OCI-LY7 (cell line): Measurements from ENCODE around the gene IRGQ. TPM values are rescaled to one million over a fixed set of nuclear protein-coding genes. Genes with fewer than 3 reads are reported as not detected.
A peak's percentile ranks its signal among the peaks of the same experiment; 100 is the strongest.

Experiments used
- BruUV-seq: library from RNA; stranded (reverse); fragments of 400-500 nt; replicated peaks from 2 replicates; lab custom pipeline; 2021; lab: Mats Ljungman, UMichigan
- CTCF ChIA-PET: fragments of 300-600 bp; sonication (Branson Sonifier 250); formaldehyde crosslinking; loops from one replicate; lab custom pipeline; 2022; ENCODE audit warnings: antibody characterized with exemption; ENCODE audit not compliant: unreplicated experiment; lab: Charles Lee
- POLR2A ChIA-PET: fragments of 300-600 bp; sonication (Branson Sonifier 250); formaldehyde crosslinking; loops from one replicate; lab custom pipeline; 2022; ENCODE audit warnings: antibody characterized with exemption; lab: Charles Lee
- DNase-seq: peaks from one replicate; pipeline ENCODE4 v3.0.0-alpha.2; 2015; ENCODE audit warnings: low spot score
- H2AFZ ChIP-seq: fragments of 200-600 bp; sonication (generic), shearing (Covaris generic); 2 replicates; pipeline ENCODE4 v1.6.1; 2014; ENCODE audit warnings: mild to moderate bottlenecking, antibody characterized with exemption, low read length, moderate library complexity
- H3K27ac ChIP-seq: fragments of 200-600 bp; sonication (generic); 2 replicates; pipeline ENCODE4 v1.5.1; 2014; ENCODE audit warnings: mixed run types, low read depth, mild to moderate bottlenecking, moderate library complexity, low read length, inconsistent platforms; ENCODE audit not compliant: poor library complexity, severe bottlenecking
- H3K36me3 ChIP-seq: fragments of 200-600 bp; sonication (generic); 2 replicates; pipeline ENCODE4 v1.6.1; 2014; ENCODE audit warnings: mild to moderate bottlenecking, antibody characterized with exemption, low read length, moderate library complexity, mixed read lengths; ENCODE audit not compliant: insufficient read depth
- H3K4me1 ChIP-seq: fragments of 200-600 bp; sonication (generic); 2 replicates; pipeline ENCODE4 v1.5.1; 2014; ENCODE audit warnings: mild to moderate bottlenecking, low read length; ENCODE audit not compliant: insufficient read depth, poor library complexity, severe bottlenecking
- H3K4me2 ChIP-seq: fragments of 200-600 bp; sonication (generic); 2 replicates; pipeline ENCODE4 v1.6.1; 2014; ENCODE audit warnings: mild to moderate bottlenecking, low read length
- H3K4me3 ChIP-seq: fragments of 200-600 bp; sonication (generic); 2 replicates; pipeline ENCODE4 v1.5.1; 2014; ENCODE audit warnings: mild to moderate bottlenecking, low read depth, low read length; ENCODE audit not compliant: poor library complexity, severe bottlenecking
- H3K79me2 ChIP-seq: fragments of 200-600 bp; sonication (generic); 2 replicates; pipeline ENCODE4 v1.6.1; 2016; ENCODE audit warnings: low read depth, mild to moderate bottlenecking, low read length, moderate library complexity, mixed read lengths; ENCODE audit not compliant: insufficient read depth
- H3K9me2 ChIP-seq: fragments of 200-600 bp; sonication (generic); 2 replicates; pipeline ENCODE4 v1.6.1; 2016; ENCODE audit warnings: mild to moderate bottlenecking, low read length, mixed read lengths; ENCODE audit not compliant: insufficient read depth
- H3K9me3 ChIP-seq: fragments of 200-600 bp; sonication (generic); 2 replicates; pipeline ENCODE4 v1.6.1; 2014; ENCODE audit warnings: mild to moderate bottlenecking, mixed run types, low read length, mixed read lengths
- H4K20me1 ChIP-seq: fragments of 200-600 bp; sonication (generic); 2 replicates; pipeline ENCODE4 v1.6.1; 2014; ENCODE audit warnings: mild to moderate bottlenecking, antibody characterized with exemption, low read length, moderate library complexity, mixed read lengths; ENCODE audit not compliant: insufficient read depth
- EZH2phosphoT487 ChIP-seq: fragments of 200-600 bp; sonication (generic); IDR thresholded peaks from 2 replicates; pipeline ENCODE4 v1.6.1; 2018; ENCODE audit warnings: low read depth, borderline replicate concordance, mild to moderate bottlenecking, mixed run types, antibody characterized with exemption, low read length, moderate library complexity, mixed read lengths
- intact Hi-C: fragments of 100-400 bp; cut with micrococcal nuclease; formaldehyde crosslinking; loops from one replicate; pipeline ENCODE4 v1.10.0; 2022; ENCODE audit not compliant: unreplicated experiment
- total RNA-seq, 2 experiments: library from RNA; depleted of rRNA in 1 of 2; stranded (reverse); fragments of >200 nt in 1 of 2; shearing (Covaris generic) in 1 of 2; gene quantifications; 2 replicates each; pipeline ENCODE4 v1.2.3, GENCODE V29; 2014 to 2022
- TF ChIP-seq, protein P1 (sequence below): fragments of 200-600 bp; sonication (generic); conservative IDR thresholded peaks from 2 replicates; pipeline ENCODE4 v1.5.1; 2014; ENCODE audit warnings: mild to moderate bottlenecking, antibody characterized with exemption, low read length, moderate library complexity, mixed read lengths

The IRGQ gene
- total RNA-seq, 2 experiments from 2014 or later = 6.4 to 15.3 TPM

- intact Hi-C loops = no loop called here
- POLR2A ChIA-PET = no interaction called here
- Histone ChIP-seq H3K9me3 (no peaks in the 10 kb centered on the region), H3K9me2 (no peaks in the 10 kb centered on the region), H3K79me2 (no peaks in the 10 kb centered on the region; the same call in 1 of the 2 replicates), H3K36me3 (peaks cover 63% of the 10 kb centered on the region), H3K27ac (no peak overlapping the region), H4K20me1 (no peaks in the 10 kb centered on the region), H3K4me3 (no peak overlapping the region), H3K4me2 (no peak overlapping the region), H3K4me1 (no peaks in the 10 kb centered on the region), H2AFZ (no peak overlapping the region)
- TF ChIP-seq, protein P1, sequence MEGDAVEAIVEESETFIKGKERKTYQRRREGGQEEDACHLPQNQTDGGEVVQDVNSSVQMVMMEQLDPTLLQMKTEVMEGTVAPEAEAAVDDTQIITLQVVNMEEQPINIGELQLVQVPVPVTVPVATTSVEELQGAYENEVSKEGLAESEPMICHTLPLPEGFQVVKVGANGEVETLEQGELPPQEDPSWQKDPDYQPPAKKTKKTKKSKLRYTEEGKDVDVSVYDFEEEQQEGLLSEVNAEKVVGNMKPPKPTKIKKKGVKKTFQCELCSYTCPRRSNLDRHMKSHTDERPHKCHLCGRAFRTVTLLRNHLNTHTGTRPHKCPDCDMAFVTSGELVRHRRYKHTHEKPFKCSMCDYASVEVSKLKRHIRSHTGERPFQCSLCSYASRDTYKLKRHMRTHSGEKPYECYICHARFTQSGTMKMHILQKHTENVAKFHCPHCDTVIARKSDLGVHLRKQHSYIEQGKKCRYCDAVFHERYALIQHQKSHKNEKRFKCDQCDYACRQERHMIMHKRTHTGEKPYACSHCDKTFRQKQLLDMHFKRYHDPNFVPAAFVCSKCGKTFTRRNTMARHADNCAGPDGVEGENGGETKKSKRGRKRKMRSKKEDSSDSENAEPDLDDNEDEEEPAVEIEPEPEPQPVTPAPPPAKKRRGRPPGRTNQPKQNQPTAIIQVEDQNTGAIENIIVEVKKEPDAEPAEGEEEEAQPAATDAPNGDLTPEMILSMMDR = no peak
- no peak for TF ChIP-seq EZH2phosphoT487
- no peak for DNase-seq
- CTCF ChIA-PET = no interaction called here
- BruUV-seq = no TSS peak
These were observed 13.9 kb upstream of the IRGQ start for GRCh38 chr19:43609872-43610271.

GRCh38 chr19:43607238-43608205 lies 11.6 kb upstream of the IRGQ start:
- Histone ChIP-seq H3K4me2 (no peak overlapping the region), H2AFZ (no peak overlapping the region), H3K4me1 (peaks cover 6% of the 10 kb centered on the region), H3K9me2 (no peaks in the 10 kb centered on the region), H3K4me3 (no peak overlapping the region), H4K20me1 (no peaks in the 10 kb centered on the region), H3K79me2 (no peaks in the 10 kb centered on the region), H3K9me3 (no peaks in the 10 kb centered on the region), H3K27ac (no peak overlapping the region), H3K36me3 (peaks cover 55% of the 10 kb centered on the region)
- ChIA-PET CTCF (no interaction called here), POLR2A (no interaction called here)
- intact Hi-C loops = no loop called here
- TF ChIP-seq EZH2phosphoT487 = no peak
- TF ChIP-seq, protein P1 = no peak
- no peak for DNase-seq
- BruUV-seq = TSS peak; percentile 78
